ENCODE results near the gene LRRC27. TPM values are rescaled to one million over a fixed set of nuclear protein-coding genes. Genes with fewer than 3 reads are reported as not detected.

Gene LRRC27
- total RNA-seq, 1 donor from 2014 or later, result 15.5 TPM

DNA sequence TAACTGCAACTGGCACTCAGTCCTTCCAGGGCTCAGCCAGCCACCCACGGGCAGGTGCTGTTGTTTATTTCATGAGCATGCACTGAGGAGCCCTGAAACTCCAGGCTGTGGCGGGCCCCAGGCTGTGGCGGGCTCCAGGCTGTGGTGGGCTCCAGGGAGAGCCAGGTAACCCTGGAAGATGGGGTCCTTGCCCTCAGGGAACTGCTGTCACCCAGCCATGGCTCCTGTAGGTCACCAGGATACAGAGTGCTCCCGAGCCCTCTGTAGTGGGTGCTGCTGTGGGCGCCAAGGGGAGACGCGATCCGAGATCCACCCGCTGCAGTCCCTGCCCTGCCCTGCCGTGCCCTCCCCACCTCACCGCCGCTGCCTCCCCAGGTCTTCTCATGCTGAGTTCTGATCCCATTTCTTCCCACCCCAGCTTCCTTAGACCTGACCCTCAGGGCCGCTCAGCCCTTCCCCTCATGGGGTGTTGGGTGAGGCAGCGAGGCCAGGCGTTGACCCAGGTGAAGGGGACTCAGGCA is 29.6 kb downstream of the LRRC27 start:
- Histone ChIP-seq H3K36me3 (peaks cover 20% of the 10 kb centered on the region), H3K27ac (no peak overlapping the region), H3K27me3 (ENCODE audit: low read depth) (no peaks in the 10 kb centered on the region), H3K9me3 (no peaks in the 10 kb centered on the region), H3K4me1 (no peaks in the 10 kb centered on the region), H3K4me3 (no peak overlapping the region)
- ATAC-seq (no peak), DNase-seq (no peak)
- intact Hi-C loops (cut with DNase I), result no loop called here
- TF ChIP-seq, protein P1, sequence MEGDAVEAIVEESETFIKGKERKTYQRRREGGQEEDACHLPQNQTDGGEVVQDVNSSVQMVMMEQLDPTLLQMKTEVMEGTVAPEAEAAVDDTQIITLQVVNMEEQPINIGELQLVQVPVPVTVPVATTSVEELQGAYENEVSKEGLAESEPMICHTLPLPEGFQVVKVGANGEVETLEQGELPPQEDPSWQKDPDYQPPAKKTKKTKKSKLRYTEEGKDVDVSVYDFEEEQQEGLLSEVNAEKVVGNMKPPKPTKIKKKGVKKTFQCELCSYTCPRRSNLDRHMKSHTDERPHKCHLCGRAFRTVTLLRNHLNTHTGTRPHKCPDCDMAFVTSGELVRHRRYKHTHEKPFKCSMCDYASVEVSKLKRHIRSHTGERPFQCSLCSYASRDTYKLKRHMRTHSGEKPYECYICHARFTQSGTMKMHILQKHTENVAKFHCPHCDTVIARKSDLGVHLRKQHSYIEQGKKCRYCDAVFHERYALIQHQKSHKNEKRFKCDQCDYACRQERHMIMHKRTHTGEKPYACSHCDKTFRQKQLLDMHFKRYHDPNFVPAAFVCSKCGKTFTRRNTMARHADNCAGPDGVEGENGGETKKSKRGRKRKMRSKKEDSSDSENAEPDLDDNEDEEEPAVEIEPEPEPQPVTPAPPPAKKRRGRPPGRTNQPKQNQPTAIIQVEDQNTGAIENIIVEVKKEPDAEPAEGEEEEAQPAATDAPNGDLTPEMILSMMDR (IDR thresholded peaks at IDR 0.05), result no peak

DNA sequence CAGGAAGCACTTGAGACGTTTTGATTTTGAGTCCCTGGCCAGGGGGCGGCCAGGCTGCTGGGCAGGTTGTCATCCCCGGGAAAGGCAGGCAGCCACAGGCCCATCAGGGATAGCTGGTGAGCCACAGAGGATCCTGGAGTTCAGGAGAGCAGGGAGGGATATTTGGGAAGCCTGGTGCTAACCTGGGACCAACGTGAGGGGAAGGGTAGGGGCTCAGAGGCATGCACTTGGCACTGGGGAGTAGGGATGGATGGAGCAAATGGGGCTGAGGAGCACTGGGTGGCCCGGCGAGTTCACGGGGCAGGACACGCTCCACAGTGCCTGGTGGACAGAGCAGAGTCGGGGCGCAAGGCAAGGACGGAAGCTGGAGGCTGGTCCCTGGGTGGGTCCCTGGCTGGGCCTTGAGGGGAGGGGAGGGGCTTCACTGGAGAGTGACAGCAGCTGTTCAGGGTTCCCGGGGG is 30.2 kb downstream of the LRRC27 start:
- Histone ChIP-seq H3K9me3 (no peaks in the 10 kb centered on the region), H3K27ac (no peak overlapping the region), H3K4me1 (no peaks in the 10 kb centered on the region), H3K36me3 (peaks cover 24% of the 10 kb centered on the region), H3K27me3 (ENCODE audit: low read depth) (no peaks in the 10 kb centered on the region), H3K4me3 (no peak overlapping the region)
- no peak for ATAC-seq
- TF ChIP-seq, protein P1 (IDR thresholded peaks at IDR 0.05), result no peak
- intact Hi-C loops (cut with DNase I), result no loop called here
- no peak for DNase-seq

DNA sequence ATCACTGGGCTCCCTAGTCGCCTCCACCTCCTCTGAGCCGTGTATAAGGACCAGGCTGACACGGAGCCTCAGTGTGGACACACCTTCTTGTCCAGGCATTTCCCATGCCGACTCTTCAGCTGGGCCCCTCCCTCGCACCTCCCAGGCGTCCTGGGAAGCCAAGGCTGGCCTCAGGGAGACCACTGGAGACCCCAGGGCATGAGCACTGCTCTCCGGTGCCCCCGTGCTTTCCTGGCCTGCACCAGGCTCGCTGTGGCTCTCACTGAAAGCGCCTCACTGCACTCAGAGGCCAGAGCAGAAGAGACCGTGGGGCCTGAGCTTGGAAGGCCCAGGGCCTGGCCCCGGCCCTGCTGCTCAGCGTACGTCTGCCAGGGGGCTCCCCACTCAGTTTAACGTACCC is 31.4 kb downstream of the LRRC27 start:
- H3K27me3 ChIP-seq (ENCODE audit: low read depth), result no peaks in the 10 kb centered on the region
- no peak overlapping the region for H3K4me3 ChIP-seq
- intact Hi-C loops (cut with DNase I), result no loop called here
- no peaks in the 10 kb centered on the region for H3K9me3 ChIP-seq
- DNase-seq (peak; percentile 41), ATAC-seq (no peak)
- no peaks in the 10 kb centered on the region for H3K4me1 ChIP-seq
- H3K36me3 ChIP-seq, result peaks cover 23% of the 10 kb centered on the region
- H3K27ac ChIP-seq, result no peak overlapping the region
- TF ChIP-seq, protein P1 (IDR thresholded peaks at IDR 0.05), result no peak

DNA sequence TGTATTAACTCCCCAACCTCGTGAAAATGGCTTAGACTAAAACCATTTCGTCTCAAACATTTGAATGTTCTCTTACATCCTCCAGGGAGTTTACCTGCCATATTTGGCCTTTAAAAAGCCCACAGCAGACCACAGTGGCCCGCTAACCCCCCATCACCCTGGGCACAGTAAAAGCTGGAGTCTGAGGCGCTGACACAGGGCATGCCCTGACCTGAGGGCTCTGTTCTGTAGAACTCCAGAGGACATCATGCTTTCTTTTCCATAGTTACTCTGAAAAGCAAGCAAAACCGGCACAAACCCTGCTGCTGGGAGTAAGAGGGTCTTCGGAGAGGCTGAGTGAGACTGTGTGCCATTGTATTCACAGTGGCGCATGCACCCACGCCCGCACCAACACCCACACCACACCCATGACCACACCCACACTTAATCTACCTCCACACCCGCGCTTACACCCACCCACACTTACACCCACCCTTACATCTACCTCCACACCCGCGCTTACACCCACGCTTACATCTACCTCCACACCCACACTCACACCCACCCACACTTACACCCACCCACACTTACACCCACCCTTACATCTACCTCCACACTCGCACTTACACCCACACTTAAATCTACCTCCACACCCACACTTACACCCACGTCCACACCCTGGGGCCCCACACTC is 32.1 kb downstream of the LRRC27 start:
- TF ChIP-seq, protein P1 (IDR thresholded peaks at IDR 0.05), result no peak
- no peaks in the 10 kb centered on the region for H3K9me3 ChIP-seq
- H3K27ac ChIP-seq, result no peak overlapping the region
- no peak overlapping the region for H3K4me3 ChIP-seq
- intact Hi-C loops (cut with DNase I), result no loop called here
- H3K36me3 ChIP-seq, result peaks cover 23% of the 10 kb centered on the region
- H3K4me1 ChIP-seq, result no peaks in the 10 kb centered on the region
- ATAC-seq (peak in 1 of 2 donors; percentile 85), DNase-seq (peak; percentile 52)
- no peaks in the 10 kb centered on the region for H3K27me3 ChIP-seq (ENCODE audit: low read depth)

DNA sequence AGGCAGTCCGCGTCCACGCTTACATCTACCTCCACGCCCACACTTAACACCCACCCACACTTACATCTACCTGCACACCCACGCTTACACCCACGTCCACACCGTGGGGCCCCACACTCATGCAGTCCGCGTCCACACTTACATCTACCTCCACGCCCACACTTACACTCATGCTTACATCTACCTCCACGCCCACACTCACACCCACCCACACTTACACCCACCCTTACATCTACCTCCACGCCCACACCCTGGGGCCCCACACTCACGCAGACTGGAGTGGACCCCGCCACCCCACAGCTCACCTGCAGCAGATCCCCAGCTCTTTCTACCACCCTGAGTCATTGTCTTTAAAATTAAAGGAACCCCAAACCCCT is 32.6 kb downstream of the LRRC27 start:
- Histone ChIP-seq H3K9me3 (no peaks in the 10 kb centered on the region), H3K4me3 (no peak overlapping the region), H3K27ac (no peak overlapping the region), H3K4me1 (no peaks in the 10 kb centered on the region), H3K27me3 (ENCODE audit: low read depth) (no peaks in the 10 kb centered on the region), H3K36me3 (peaks cover 23% of the 10 kb centered on the region)
- peak; percentile 53 for DNase-seq
- ATAC-seq, result peak in 1 of 2 donors; percentile 45
- TF ChIP-seq, protein P1 (IDR thresholded peaks at IDR 0.05), result no peak
- intact Hi-C loops (cut with DNase I), result no loop called here
